HCT116 (cell line): ENCODE results near the gene SNRPA. TPM values are rescaled to one million over a fixed set of nuclear protein-coding genes. Genes with fewer than 3 reads are reported as not detected.

ENCODE experiments used
- ATAC-seq: fragments of 200-7000 bp; cut with Tn5 transposase; 2 replicates; pipeline ENCODE4 v1.9.1; 2020; ENCODE audit warnings: mild to moderate bottlenecking, moderate library complexity
- BruUV-seq: library from RNA; stranded (reverse); fragments of 400-500 nt; replicated peaks from 2 replicates; lab custom pipeline; 2021; lab: Mats Ljungman, UMichigan
- CTCF ChIA-PET: fragments of 300-600 bp; sonication (Branson Sonifier 250); formaldehyde crosslinking; loops from one replicate; lab custom pipeline; 2021; ENCODE audit warnings: antibody characterized with exemption; lab: Charles Lee
- POLR2A ChIA-PET: fragments of 300-600, 350-600 bp; sonication (Branson Sonifier 250); formaldehyde crosslinking; loops from one replicate; lab custom pipeline; 2021; ENCODE audit warnings: antibody characterized with exemption; lab: Charles Lee
- RAD21 ChIA-PET, 2 experiments: fragments of 300-600 bp; sonication (Branson Sonifier 250); formaldehyde crosslinking; loops; one replicate each; lab custom pipeline; 2023; ENCODE audit warnings: low total read pairs in 2 of 2; ENCODE audit not compliant: uncharacterized antibody in 2 of 2, unreplicated experiment in 2 of 2, low non-redundant PET in 1 of 2; lab: Charles Lee
- DNase-seq: peaks from one replicate; pipeline ENCODE4 v3.0.0-alpha.2; 2010; ENCODE audit warnings: low read depth, low spot score
- H2AFZ ChIP-seq: fragments of 200-600 bp; shearing (Covaris generic), sonication (generic); 2 replicates; pipeline ENCODE4 v1.6.1; 2017; ENCODE audit warnings: low read depth, mixed run types, mixed read lengths, antibody characterized with exemption, low read length; ENCODE audit not compliant: poor library complexity, severe bottlenecking
- H3K27ac ChIP-seq: 2 replicates; pipeline ENCODE4 v1.5.1; 2012; ENCODE audit warnings: low read depth, low read length
- H3K27me3 ChIP-seq: fragments of 200-600 bp; sonication (generic); 2 replicates; pipeline ENCODE4 v1.6.1; 2016; ENCODE audit warnings: mixed run types, low read length, mixed read lengths; ENCODE audit not compliant: insufficient read depth
- H3K36me3 ChIP-seq, 2 experiments: fragments of 200-500 bp in 1 of 2; fragments of 200-600 bp in 1 of 2; sonication (Bioruptor generic) in 1 of 2; sonication (generic) in 1 of 2; 2 replicates each; pipeline versions ENCODE4 v1.5.1 to v1.6.1; 2014 to 2016; ENCODE audit warnings: low read length in 2 of 2, inconsistent platforms in 1 of 2, mixed read lengths in 1 of 2, mixed run types in 1 of 2; ENCODE audit not compliant: insufficient read depth in 2 of 2, control insufficient read depth in 1 of 2
- H3K4me1 ChIP-seq, 2 experiments: fragments of 200-600 bp in 1 of 2; sonication (generic) in 1 of 2; 2 replicates each; pipeline versions ENCODE4 v1.5.1 to v1.6.1; 2012 to 2017; ENCODE audit warnings: low read length in 2 of 2, inconsistent platforms in 1 of 2, mild to moderate bottlenecking in 1 of 2, mixed read lengths in 1 of 2, mixed run types in 1 of 2, moderate library complexity in 1 of 2; ENCODE audit not compliant: insufficient read depth in 2 of 2, control insufficient read depth in 1 of 2
- H3K4me2 ChIP-seq: fragments of 200-600 bp; sonication (generic); 2 replicates; pipeline ENCODE4 v1.6.1; 2017; ENCODE audit warnings: mixed run types, low read length, mixed read lengths
- H3K4me3 ChIP-seq, 2 experiments: fragments of 200-600 bp in 1 of 2; sonication (generic) in 1 of 2; replicated peaks in 1 of 2; 2 replicates each; pipeline ENCODE4 v1.5.1; 2011 to 2016; ENCODE audit warnings: low read length in 2 of 2, control low read depth in 1 of 2, low read depth in 1 of 2, mild to moderate bottlenecking in 1 of 2, mixed read lengths in 1 of 2, mixed run types in 1 of 2
- H3K79me2 ChIP-seq: fragments of 200-600 bp; sonication (generic); 2 replicates; pipeline ENCODE4 v1.6.1; 2017; ENCODE audit warnings: mild to moderate bottlenecking, mixed run types, low read length, moderate library complexity, mixed read lengths; ENCODE audit not compliant: insufficient read depth
- H3K9ac ChIP-seq: fragments of 200-600 bp; sonication (generic); 2 replicates; pipeline ENCODE4 v1.6.1; 2016; ENCODE audit warnings: low read length, mixed read lengths
- H3K9me2 ChIP-seq: fragments of 200-600 bp; sonication (generic), shearing (Covaris generic); 2 replicates; pipeline ENCODE4 v1.6.1; 2017; ENCODE audit warnings: mixed run types, mild to moderate bottlenecking, moderate library complexity; ENCODE audit not compliant: insufficient read depth
- H3K9me3 ChIP-seq, 2 experiments: fragments of 200-500 bp in 1 of 2; fragments of 200-600 bp in 1 of 2; sonication (Bioruptor generic) in 1 of 2; sonication (generic) in 1 of 2; 2 replicates each; pipeline ENCODE4 v1.6.1; 2014 to 2017; ENCODE audit warnings: low read length in 2 of 2, mixed read lengths in 2 of 2, inconsistent platforms in 1 of 2, low read depth in 1 of 2, mild to moderate bottlenecking in 1 of 2, mixed run types in 1 of 2, moderate library complexity in 1 of 2; ENCODE audit not compliant: control insufficient read depth in 1 of 2, insufficient read depth in 1 of 2
- H4K20me1 ChIP-seq: fragments of 200-600 bp; sonication (generic), shearing (Covaris generic); 2 replicates; pipeline ENCODE4 v1.6.1; 2017; ENCODE audit warnings: mixed run types, mild to moderate bottlenecking, moderate library complexity; ENCODE audit not compliant: insufficient read depth
- CBX3 ChIP-seq: IDR thresholded peaks from 2 replicates; pipeline ENCODE4 v1.6.1; 2012; ENCODE audit warnings: low read depth
- CEBPB ChIP-seq: IDR thresholded peaks from 2 replicates; pipeline ENCODE4 v1.6.1; 2012; ENCODE audit warnings: low read depth
- EZH2phosphoT487 ChIP-seq: fragments of 200-600 bp; IDR thresholded peaks from 2 replicates; pipeline ENCODE4 v1.6.1; 2018; ENCODE audit warnings: antibody characterized with exemption, borderline replicate concordance
- ZBTB33 ChIP-seq: IDR thresholded peaks from 2 replicates; pipeline ENCODE4 v1.6.1; 2011; ENCODE audit warnings: mild to moderate bottlenecking, low read length, moderate library complexity; ENCODE audit not compliant: insufficient replicate concordance; ENCODE audit errors: extremely low read depth
- ZNF274 ChIP-seq: fragments of 200-500 bp; sonication (Bioruptor generic); IDR thresholded peaks from 2 replicates; pipeline ENCODE4 v1.6.1; 2014; ENCODE audit warnings: mild to moderate bottlenecking, low read depth, low read length, inconsistent platforms
- intact Hi-C: fragments of 100-400 bp; cut with micrococcal nuclease; formaldehyde crosslinking; loops from 2 replicates; pipeline ENCODE4 v1.10.0; 2022
- total RNA-seq: library from RNA; stranded (reverse); gene quantifications from one replicate; pipeline ENCODE4 v1.2.1, GENCODE V29; 2021; ENCODE audit not compliant: unreplicated experiment
- TF ChIP-seq, protein P1 (sequence below), 3 experiments: fragments of 200-600 bp in 1 of 3; sonication (generic) in 1 of 3; IDR thresholded peaks in 2 of 3; conservative IDR thresholded peaks in 1 of 3; 2 replicates each; pipeline ENCODE4 v1.5.1; 2012 to 2017; ENCODE audit warnings: low read depth in 2 of 3, low read length in 2 of 3, antibody characterized with exemption in 1 of 3, borderline replicate concordance in 1 of 3, control low read depth in 1 of 3, mild to moderate bottlenecking in 1 of 3, mixed read lengths in 1 of 3, mixed run types in 1 of 3, moderate library complexity in 1 of 3; ENCODE audit not compliant: insufficient read depth in 1 of 3

SNRPA gene
- total RNA-seq, 1 experiment from 2014 or later, result 170 TPM

- TF ChIP-seq ZBTB33, result no peak
- TF ChIP-seq, protein P1, sequence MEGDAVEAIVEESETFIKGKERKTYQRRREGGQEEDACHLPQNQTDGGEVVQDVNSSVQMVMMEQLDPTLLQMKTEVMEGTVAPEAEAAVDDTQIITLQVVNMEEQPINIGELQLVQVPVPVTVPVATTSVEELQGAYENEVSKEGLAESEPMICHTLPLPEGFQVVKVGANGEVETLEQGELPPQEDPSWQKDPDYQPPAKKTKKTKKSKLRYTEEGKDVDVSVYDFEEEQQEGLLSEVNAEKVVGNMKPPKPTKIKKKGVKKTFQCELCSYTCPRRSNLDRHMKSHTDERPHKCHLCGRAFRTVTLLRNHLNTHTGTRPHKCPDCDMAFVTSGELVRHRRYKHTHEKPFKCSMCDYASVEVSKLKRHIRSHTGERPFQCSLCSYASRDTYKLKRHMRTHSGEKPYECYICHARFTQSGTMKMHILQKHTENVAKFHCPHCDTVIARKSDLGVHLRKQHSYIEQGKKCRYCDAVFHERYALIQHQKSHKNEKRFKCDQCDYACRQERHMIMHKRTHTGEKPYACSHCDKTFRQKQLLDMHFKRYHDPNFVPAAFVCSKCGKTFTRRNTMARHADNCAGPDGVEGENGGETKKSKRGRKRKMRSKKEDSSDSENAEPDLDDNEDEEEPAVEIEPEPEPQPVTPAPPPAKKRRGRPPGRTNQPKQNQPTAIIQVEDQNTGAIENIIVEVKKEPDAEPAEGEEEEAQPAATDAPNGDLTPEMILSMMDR (IDR thresholded peaks at IDR 0.05 in 2 of 3, conservative IDR thresholded peaks at IDR 0.05 in 1 of 3; ENCODE audit: borderline replicate concordance in 1 of 3, insufficient read depth in 1 of 3, low read depth in 2 of 3, low read length in 2 of 3), result no peak
- no peak for TF ChIP-seq CBX3
- TF ChIP-seq CEBPB, result no peak
Observed at GRCh38 chr19:40745402-40745780, 5.6 kb upstream of the SNRPA start (continued).

GRCh38 chr19:40747536-40747935 is 3.5 kb upstream of the SNRPA start:
- no peaks in the 10 kb centered on the region for H3K9me3 ChIP-seq
- peaks cover 23 to 31% of the 10 kb centered on the region in 2 experiments; a peak in 3 of 4 replicates for H3K4me1 ChIP-seq
- peaks cover 0 to 5% of the 10 kb centered on the region in 2 experiments; a peak in 1 of 4 replicates for H3K36me3 ChIP-seq
- no peak for ATAC-seq
- intact Hi-C loops, result no loop called here
- peaks cover 15% of the 10 kb centered on the region for H3K79me2 ChIP-seq
- H3K27me3 ChIP-seq, result no peaks in the 10 kb centered on the region
- no peak for TF ChIP-seq ZNF274
- TF ChIP-seq EZH2phosphoT487, result no peak
- no peak overlapping the region for H2AFZ ChIP-seq
- DNase-seq, result no peak
- ChIA-PET POLR2A (no interaction called here), CTCF (no interaction called here), RAD21 (no interaction called here)
- no peak overlapping the region for H3K4me3 ChIP-seq
- H3K27ac ChIP-seq, result no peak overlapping the region
- H3K9ac ChIP-seq, result no peak overlapping the region
- no peaks in the 10 kb centered on the region for H4K20me1 ChIP-seq
- no peak overlapping the region for H3K4me2 ChIP-seq
- no TSS peak for BruUV-seq
- no peaks in the 10 kb centered on the region for H3K9me2 ChIP-seq
